Epithelial cell of prostate (primary cell): Measurements from ENCODE around the gene ALKBH4.
"Not testable (repeated sequence)": the region's sequence is repeated elsewhere in the genome, so short reads cannot be mapped to it uniquely, and the experiment has no call there.

Source experiments
- DNase-seq: peaks from one replicate; pipeline ENCODE4 v3.0.0-alpha.2; 2011; ENCODE audit warnings: low read depth, low spot score
- H3K27ac ChIP-seq: fragments of 450-650 bp; 2 replicates; pipeline ENCODE4 v1.5.1; 2017; ENCODE audit warnings: mild to moderate bottlenecking

Gene ALKBH4

DNA sequence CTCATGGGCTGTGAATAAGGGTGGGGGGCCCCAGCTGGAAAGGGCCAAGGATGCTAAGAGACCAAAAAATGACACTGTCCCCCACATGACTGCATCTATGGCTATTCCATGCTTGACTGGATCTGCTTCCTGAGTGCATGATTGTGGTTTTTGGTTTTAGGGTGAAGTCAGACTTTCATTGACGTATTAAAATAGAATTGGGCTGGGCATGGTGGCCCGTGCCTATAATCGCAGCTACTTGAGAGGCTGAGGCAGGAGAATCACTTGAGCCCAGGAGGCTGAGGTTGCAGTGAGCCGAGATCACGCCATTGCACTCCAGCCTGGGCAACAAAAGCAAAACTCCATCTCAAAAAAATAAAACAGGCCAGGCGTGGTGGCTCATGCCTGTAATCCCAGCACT is 56.1 kb downstream of the ALKBH4 start:
- not testable (repeated sequence) for H3K27ac ChIP-seq, DNase-seq

DNA sequence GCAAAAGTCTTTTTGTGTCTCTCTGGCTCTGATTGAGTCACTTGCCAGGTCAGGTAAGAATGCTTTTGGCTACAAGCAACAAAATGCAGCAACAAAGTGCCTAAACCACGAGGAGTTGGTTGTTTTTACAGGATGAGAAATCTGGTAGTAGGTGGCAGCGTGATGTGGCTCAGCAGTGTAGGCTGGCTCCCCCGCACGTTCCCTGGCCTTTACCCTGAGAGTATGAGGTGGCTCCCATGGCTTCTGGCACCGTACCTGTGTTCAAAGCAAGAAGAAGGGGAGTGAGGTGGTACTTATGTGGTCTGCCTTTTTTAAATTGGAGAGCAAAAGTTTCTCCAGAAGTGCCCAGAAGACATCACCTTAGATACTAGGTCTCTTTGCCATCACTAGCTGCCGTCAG is 56.8 kb downstream of the ALKBH4 start:
- DNase-seq = no peak
- no peak overlapping the region for H3K27ac ChIP-seq
